GM19452 (cell line): ENCODE data around the gene MARK2.
"Not testable (repeated sequence)": the region's sequence is repeated elsewhere in the genome, so short reads cannot be mapped to it uniquely, and the experiment has no call there.

Experiments used
- ATAC-seq: cut with Tn5 transposase; IDR thresholded peaks from one replicate; pipeline ENCODE4 v1.9.1; 2021; ENCODE audit not compliant: unreplicated experiment

Gene MARK2

GRCh38 chr11:63853476-63853875 is 14.6 kb downstream of the MARK2 start:
- no peak for ATAC-seq

- ATAC-seq, result no peak
These were observed 15.8 kb downstream of the MARK2 start for GRCh38 chr11:63854696-63855095.

- no peak for ATAC-seq
These were observed 17.1 kb downstream of the MARK2 start for GRCh38 chr11:63855975-63856374.

- no peak for ATAC-seq
These were observed 20.0 kb downstream of the MARK2 start for GRCh38 chr11:63858628-63859550.

GRCh38 chr11:63862923-63863322 is 24.0 kb downstream of the MARK2 start:
- ATAC-seq, result no peak

- ATAC-seq, result not testable (repeated sequence)
These were observed 24.7 kb downstream of the MARK2 start for GRCh38 chr11:63863620-63864019.

- peak; percentile 55 for ATAC-seq
These were observed 27.3 kb downstream of the MARK2 start for GRCh38 chr11:63866211-63866610.

- ATAC-seq, result no peak
These were observed 28.6 kb downstream of the MARK2 start for GRCh38 chr11:63867511-63867910.

- no peak for ATAC-seq
These were observed 29.6 kb downstream of the MARK2 start for GRCh38 chr11:63868399-63869064.

GRCh38 chr11:63869171-63869591 is 30.3 kb downstream of the MARK2 start:
- no peak for ATAC-seq

GRCh38 chr11:63869683-63870082 is 30.8 kb downstream of the MARK2 start:
- no peak for ATAC-seq

GRCh38 chr11:63870351-63871140 is 31.6 kb downstream of the MARK2 start:
- ATAC-seq, result no peak

GRCh38 chr11:63871962-63872799 is 33.3 kb downstream of the MARK2 start:
- peak; percentile 96 for ATAC-seq

GRCh38 chr11:63872800-63873197 is 33.9 kb downstream of the MARK2 start:
- ATAC-seq, result no peak

GRCh38 chr11:63873311-63873710 is 34.4 kb downstream of the MARK2 start:
- ATAC-seq, result no peak

GRCh38 chr11:63874511-63874910 is 35.6 kb downstream of the MARK2 start:
- no peak for ATAC-seq

- no peak for ATAC-seq
These were observed 36.7 kb downstream of the MARK2 start for GRCh38 chr11:63875506-63876065.

GRCh38 chr11:63876616-63877015 is 37.7 kb downstream of the MARK2 start:
- ATAC-seq, result no peak

- ATAC-seq, result no peak
These were observed 38.8 kb downstream of the MARK2 start for GRCh38 chr11:63877658-63878241.
